H1 (cell line): ENCODE measurements around the gene SRI. TPM values are rescaled to one million over a fixed set of nuclear protein-coding genes. Genes with fewer than 3 reads are reported as not detected.

Experiments used
- CTCF ChIA-PET: fragments of 300-600 bp; sonication (Branson Sonifier 250); formaldehyde crosslinking; loops from one replicate; lab custom pipeline; 2021; ENCODE audit not compliant: partially characterized antibody; lab: Charles Lee
- POLR2A ChIA-PET: fragments of 300-600 bp; sonication (Branson Sonifier 250); formaldehyde crosslinking; loops from one replicate; lab custom pipeline; 2021; ENCODE audit warnings: inconsistent platforms; ENCODE audit not compliant: partially characterized antibody; lab: Charles Lee
- DNase-seq, 2 experiments: peaks; one replicate each; pipeline versions ENCODE4 v3.0.0 to v3.0.0-alpha.2; 2010 to 2022; ENCODE audit warnings: low spot score in 2 of 2, low read depth in 1 of 2, mixed read lengths in 1 of 2
- FAIRE-seq: peaks from 2 replicates; lab custom pipeline; 2011; peaks lifted over from hg19 to GRCh38; lab: Jason Lieb, UNC
- H2AFZ ChIP-seq: 2 replicates; pipeline ENCODE4 v1.8.1; 2012; ENCODE audit warnings: low read length, inconsistent platforms
- H2AK5ac ChIP-seq: 2 replicates; pipeline ENCODE4 v1.6.1; 2013; ENCODE audit warnings: low read depth, low read length
- H2BK120ac ChIP-seq: replicated peaks from 2 replicates; pipeline ENCODE3; 2013; ENCODE audit warnings: low read depth, low read length, inconsistent platforms
- H2BK12ac ChIP-seq: 2 replicates; pipeline ENCODE4 v1.6.1; 2013; ENCODE audit warnings: low read depth, low read length
- H2BK15ac ChIP-seq: 2 replicates; pipeline ENCODE4 v1.6.1; 2013; ENCODE audit warnings: low read length
- H2BK20ac ChIP-seq: 2 replicates; pipeline ENCODE4 v1.6.1; 2013; ENCODE audit warnings: low read length
- H2BK5ac ChIP-seq: 2 replicates; pipeline ENCODE4 v1.6.1; 2013; ENCODE audit warnings: low read depth, low read length
- H3K14ac ChIP-seq: 2 replicates; pipeline ENCODE4 v1.6.1; 2013; ENCODE audit warnings: inconsistent platforms; ENCODE audit not compliant: insufficient read length
- H3K18ac ChIP-seq: 2 replicates; pipeline ENCODE4 v1.6.1; 2013; ENCODE audit warnings: low read length; ENCODE audit errors: extremely low read depth
- H3K23ac ChIP-seq: 2 replicates; pipeline ENCODE4 v1.6.1; 2013; ENCODE audit warnings: inconsistent platforms; ENCODE audit not compliant: insufficient read length
- H3K23me2 ChIP-seq: 2 replicates; pipeline ENCODE4 v1.6.1; 2013; ENCODE audit warnings: low read depth, low read length
- H3K27ac ChIP-seq: 2 replicates; pipeline ENCODE4 v1.6.1; 2011; ENCODE audit warnings: low read depth, low read length, inconsistent platforms
- H3K27me3 ChIP-seq, 4 experiments: replicated peaks in 1 of 4; 1 replicate in 1 of 4; 2 replicates in 3 of 4; pipeline versions ENCODE4 v1.6.1 to v1.8.1; 2011 to 2013; ENCODE audit warnings: low read length in 3 of 4, mild to moderate bottlenecking in 3 of 4, inconsistent platforms in 2 of 4, mixed read lengths in 2 of 4, moderate library complexity in 1 of 4; ENCODE audit not compliant: control insufficient read depth in 3 of 4, insufficient read depth in 3 of 4; ENCODE audit errors: extremely low read depth in 1 of 4
- H3K36me3 ChIP-seq, 4 experiments: 2 replicates each; pipeline versions ENCODE4 v1.6.1 to v1.8.1; 2011 to 2013; ENCODE audit warnings: mild to moderate bottlenecking in 4 of 4, low read length in 3 of 4, moderate library complexity in 2 of 4, control low read depth in 1 of 4, inconsistent platforms in 1 of 4; ENCODE audit not compliant: insufficient read depth in 4 of 4, control insufficient read depth in 2 of 4
- H3K4ac ChIP-seq: replicated peaks from 2 replicates; pipeline ENCODE3; 2013; ENCODE audit warnings: low read length, low read depth, mixed read lengths, inconsistent platforms; ENCODE audit not compliant: insufficient read length
- H3K4me1 ChIP-seq, 4 experiments: replicated peaks in 1 of 4; 1 replicate in 1 of 4; 2 replicates in 3 of 4; pipeline versions ENCODE4 v1.6.1 to v1.8.1; 2011 to 2013; ENCODE audit warnings: low read length in 3 of 4, inconsistent platforms in 2 of 4, mixed read lengths in 1 of 4; ENCODE audit not compliant: insufficient read depth in 4 of 4, control insufficient read depth in 3 of 4
- H3K4me2 ChIP-seq, 2 experiments: 2 replicates each; pipeline versions ENCODE4 v1.6.1 to v1.8.1; 2011 to 2013; ENCODE audit warnings: low read depth in 2 of 2, low read length in 2 of 2, control low read depth in 1 of 2, inconsistent platforms in 1 of 2, mild to moderate bottlenecking in 1 of 2; ENCODE audit not compliant: insufficient read depth in 1 of 2
- H3K4me3 ChIP-seq, 4 experiments: fragments of 200-600, 300-600 bp in 1 of 4; sonication (generic), shearing (Covaris generic), sonication (Bioruptor Twin) in 1 of 4; 2 replicates each; pipeline versions ENCODE4 v1.5.1 to v1.8.1; 2011 to 2016; ENCODE audit warnings: low read length in 4 of 4, low read depth in 3 of 4, control low read depth in 2 of 4, inconsistent platforms in 2 of 4, mild to moderate bottlenecking in 2 of 4, mixed read lengths in 1 of 4, moderate library complexity in 1 of 4; ENCODE audit not compliant: insufficient read depth in 2 of 4; ENCODE audit errors: extremely low read depth in 1 of 4
- H3K56ac ChIP-seq: replicated peaks from 2 replicates; pipeline ENCODE3; 2013; ENCODE audit warnings: low read depth, mild to moderate bottlenecking, mixed read lengths, low read length, inconsistent platforms; ENCODE audit not compliant: insufficient read length
- H3K79me1 ChIP-seq: 2 replicates; pipeline ENCODE4 v1.6.1; 2013; ENCODE audit warnings: low read depth, low read length, control low read depth
- H3K79me2 ChIP-seq, 2 experiments: 2 replicates each; pipeline versions ENCODE4 v1.6.1 to v1.8.1; 2012 to 2013; ENCODE audit warnings: low read length in 2 of 2, mild to moderate bottlenecking in 2 of 2, inconsistent platforms in 1 of 2; ENCODE audit not compliant: insufficient read depth in 2 of 2, control insufficient read depth in 1 of 2
- H3K9ac ChIP-seq, 4 experiments: replicated peaks in 1 of 4; 1 replicate in 1 of 4; 2 replicates in 3 of 4; pipeline versions ENCODE4 v1.6.1 to v1.8.1; 2011 to 2013; ENCODE audit warnings: low read depth in 3 of 4, low read length in 3 of 4, control low read depth in 2 of 4, mild to moderate bottlenecking in 2 of 4, moderate library complexity in 2 of 4, inconsistent platforms in 1 of 4; ENCODE audit errors: extremely low read depth in 1 of 4
- H3K9me3 ChIP-seq, 2 experiments: 2 replicates each; pipeline versions ENCODE4 v1.6.1 to v1.8.1; 2012 to 2013; ENCODE audit warnings: mild to moderate bottlenecking in 2 of 2, moderate library complexity in 2 of 2, control low read depth in 1 of 2, inconsistent platforms in 1 of 2, low read depth in 1 of 2, low read length in 1 of 2, mixed read lengths in 1 of 2; ENCODE audit not compliant: insufficient read depth in 2 of 2
- H4K20me1 ChIP-seq, 2 experiments: replicated peaks in 1 of 2; 2 replicates each; pipeline versions ENCODE3 to v1.8.1; 2011 to 2013; ENCODE audit warnings: inconsistent platforms in 2 of 2, low read length in 2 of 2, mild to moderate bottlenecking in 1 of 2; ENCODE audit not compliant: insufficient read depth in 2 of 2, control insufficient read depth in 1 of 2
- H4K5ac ChIP-seq: 2 replicates; pipeline ENCODE4 v1.6.1; 2013; ENCODE audit warnings: low read length, low read depth, mixed read lengths, inconsistent platforms; ENCODE audit not compliant: insufficient read length
- H4K8ac ChIP-seq: 2 replicates; pipeline ENCODE4 v1.8.0; 2013; ENCODE audit warnings: mild to moderate bottlenecking, moderate library complexity, low read length, inconsistent platforms; ENCODE audit not compliant: insufficient read depth; ENCODE audit errors: extremely low read depth
- H4K91ac ChIP-seq: replicated peaks from 2 replicates; pipeline ENCODE3; 2013; ENCODE audit warnings: low read length, mixed read lengths, inconsistent platforms; ENCODE audit not compliant: insufficient read length
- RBBP5 ChIP-seq: IDR thresholded peaks from 2 replicates; pipeline ENCODE4 v1.7.1; 2012; ENCODE audit warnings: low read depth, mild to moderate bottlenecking, inconsistent platforms, low read length, moderate library complexity, borderline replicate concordance
- TEAD4 ChIP-seq: IDR thresholded peaks from 2 replicates; pipeline ENCODE4 v1.6.1; 2012; ENCODE audit warnings: low read depth, low read length, inconsistent platforms, mixed read lengths
- WGBS, 2 experiments: shearing (Covaris generic) in 1 of 2; methylation state at CpG; one replicate each; pipeline versions ENCODE4 v1.1.6 to v1.1.7; 2013 to 2015; ENCODE audit warnings: low lambda C conversion rate in 2 of 2, mixed read lengths in 2 of 2, inconsistent platforms in 1 of 2, low coverage in 1 of 2, missing lambda C conversion rate in 1 of 2; ENCODE audit not compliant: insufficient replicate concordance in 2 of 2, insufficient coverage in 1 of 2, insufficient read length in 1 of 2; ENCODE audit errors: extremely low coverage in 1 of 2, missing lambda C conversion rate in 1 of 2; 5-methylcytosine and 5-hydroxymethylcytosine counted together
- long read RNA-seq, 2 experiments: library from RNA in 1 of 2; library from capped mRNA in 1 of 2; stranded (forward); transcript quantifications; one replicate each; pipeline ENCODE4 v2.0.0, GENCODE V29; 2021; ENCODE audit warnings: inconsistent platforms in 1 of 2
- polyA minus RNA-seq, 3 experiments: library from RNA; depleted of rRNA, polyadenylated mRNA; stranded (reverse); fragments of >200 nt; gene quantifications; 1 replicate in 2 of 3; 2 replicates in 1 of 3; pipeline ENCODE4 v1.2.3, GENCODE V29; 2011
- polyA plus RNA-seq, 7 experiments: library from polyadenylated mRNA; depleted of rRNA in 3 of 7; stranded (reverse) in 5 of 7; unstranded in 2 of 7; fragments of >200 nt in 5 of 7; fragments of 200-250 nt in 2 of 7; gene quantifications; 1 replicate in 5 of 7; 2 replicates in 1 of 7; 4 replicates in 1 of 7; pipeline versions ENCODE4 v1.2.1 to v1.2.3, GENCODE V29; 2011 to 2013; ENCODE audit warnings: missing spikeins in 2 of 7, mixed read lengths in 2 of 7
- total RNA-seq: library from RNA; stranded (reverse); fragmentation: NEBNext Ultra II Directional; extraction: Animal tissue kit (Norgen Biotek cat#: 25700); gene quantifications from 2 replicates; pipeline ENCODE4 v1.2.1, GENCODE V29; 2021
- TF ChIP-seq, protein P1 (sequence below), 3 experiments: IDR thresholded peaks; 1 replicate in 2 of 3; 2 replicates in 1 of 3; pipeline versions ENCODE4 v1.5.1 to v1.6.1; 2011; ENCODE audit warnings: low read length in 3 of 3, mild to moderate bottlenecking in 3 of 3, inconsistent platforms in 2 of 3, low read depth in 1 of 3, moderate library complexity in 1 of 3; ENCODE audit not compliant: insufficient read depth in 1 of 3; ENCODE audit errors: control extremely low read depth in 1 of 3

Gene SRI, protein sequence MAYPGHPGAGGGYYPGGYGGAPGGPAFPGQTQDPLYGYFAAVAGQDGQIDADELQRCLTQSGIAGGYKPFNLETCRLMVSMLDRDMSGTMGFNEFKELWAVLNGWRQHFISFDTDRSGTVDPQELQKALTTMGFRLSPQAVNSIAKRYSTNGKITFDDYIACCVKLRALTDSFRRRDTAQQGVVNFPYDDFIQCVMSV
- total RNA-seq (168 and 170 TPM in 2 replicates), polyA plus RNA-seq (2011; rRNA removed) (64.8 and 118 TPM in 2 replicates), polyA minus RNA-seq (2011; rRNA and poly(A)+ RNA removed) (72.3 and 82.0 TPM in 2 replicates)
- 103 TPM for polyA plus RNA-seq (2011; cell fraction: cytosol; rRNA removed)
- polyA plus RNA-seq (2011; cell fraction: nucleus; rRNA removed): 83.2 TPM
- 201 to 235 TPM (median 212 TPM) in 4 replicates for polyA plus RNA-seq (2012, experiment 1 of 2)
- 83.4 TPM for polyA plus RNA-seq (2012, experiment 2 of 2)
- 129 TPM for polyA plus RNA-seq (2013, experiment 1 of 2)
- 133 TPM for polyA plus RNA-seq (2013, experiment 2 of 2)
- 46.0 TPM for polyA minus RNA-seq (2011; cell fraction: cytosol; rRNA and poly(A)+ RNA removed)
- 31.3 TPM for polyA minus RNA-seq (2011; cell fraction: nucleus; rRNA and poly(A)+ RNA removed)
- long read RNA-seq, experiment 1, transcript SRI-201 (8 exons, 2,010 nt): major isoform, 105 of 152 reads
- long read RNA-seq, experiment 1, partial matches to known transcripts: 18 of 152 reads
- long read RNA-seq, experiment 1, other reads (novel, unspliced or antisense): 25 of 152 reads
- long read RNA-seq, experiment 2, transcript SRI-201 (8 exons, 2,010 nt): major isoform, 96 of 105 reads
- long read RNA-seq, experiment 2, partial matches to known transcripts: 3 of 105 reads
- long read RNA-seq, experiment 2, other reads (novel, unspliced or antisense): 4 of 105 reads

DNA sequence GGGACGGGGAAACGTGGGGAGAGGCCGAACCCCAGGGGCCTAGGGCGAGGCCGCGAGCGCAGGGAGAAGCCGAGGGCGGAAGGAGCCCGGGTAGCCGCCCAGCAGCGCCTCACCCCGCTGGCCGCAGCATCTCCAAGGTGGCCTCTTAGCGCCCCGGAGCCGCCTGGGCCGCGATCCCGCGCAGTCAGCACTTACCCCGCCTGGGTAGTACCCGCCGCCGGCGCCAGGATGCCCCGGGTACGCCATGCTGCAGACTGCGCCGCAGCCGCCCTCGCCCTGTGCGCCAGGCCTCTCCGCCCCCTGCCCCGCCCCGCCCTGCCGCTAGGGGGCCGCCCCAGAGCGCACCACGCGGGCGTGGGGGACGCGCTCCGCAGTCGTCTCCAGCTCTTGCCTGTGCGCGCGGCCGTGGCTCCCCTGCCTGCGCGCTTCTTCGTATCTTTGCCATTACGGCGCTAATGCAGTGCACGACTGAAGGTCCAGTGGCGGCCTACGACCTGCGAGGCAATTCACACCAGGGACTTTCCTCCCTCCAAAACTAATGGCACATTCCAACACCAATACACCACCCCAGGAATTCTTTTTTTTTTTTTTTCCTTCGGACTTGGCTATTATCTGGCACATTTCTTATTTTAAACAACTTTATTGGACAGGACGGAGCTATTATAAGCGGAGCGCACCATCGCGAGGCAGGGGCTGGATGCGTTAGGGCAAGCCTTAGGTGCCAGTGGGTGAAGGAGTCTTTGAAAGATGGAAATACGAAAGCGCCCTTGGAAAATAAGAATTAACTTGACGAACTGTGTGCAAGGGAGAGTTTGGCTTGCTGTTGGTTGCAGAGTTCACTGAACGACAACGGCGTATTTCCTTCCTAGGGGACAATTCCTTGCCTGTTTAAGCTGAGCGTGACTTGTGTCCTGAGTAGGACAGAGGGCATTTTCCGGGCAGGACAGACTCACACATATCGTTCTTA lies at the start of gene SRI:
Gene SRI (minus strand): TSS at position 258 of the 967 bp plus-strand sequence. CDS start 12 bp downstream, at position 246.
- Histone ChIP-seq H3K9me3 (no peaks in the 10 kb centered on the region), H3K56ac (no peak within 1 kb of the TSS), H3K23me2 (peaks cover 10% of the 10 kb centered on the region), H3K23ac (no peak within 1 kb of the TSS), H3K4ac (peak within 1 kb of the TSS; percentile 25), H2BK5ac (peak within 1 kb of the TSS; percentile 99), H3K27ac (peak within 1 kb of the TSS; percentile 96), H3K9ac (peak within 1 kb of the TSS; percentile 88 to 97 (median 96)), H3K4me3 (peak within 1 kb of the TSS; percentile 73 to 82 (median 78)), H3K27me3 (no peaks in the 10 kb centered on the region), H3K14ac (no peak within 1 kb of the TSS), H4K5ac (peak within 1 kb of the TSS; percentile 76), H4K8ac (peak within 1 kb of the TSS; percentile 99; the same call in 1 of the 2 replicates), H2BK20ac (peak within 1 kb of the TSS; percentile 98; the same call in 1 of the 2 replicates), H2BK120ac (peak within 1 kb of the TSS; percentile 85), H3K36me3 (peaks cover 0 to 9% (median 0%) of the 10 kb centered on the region in 4 experiments; a peak in 2 of 8 replicates), H3K79me1 (no peaks in the 10 kb centered on the region; the same call in 1 of the 2 replicates), H3K4me2 (peak within 1 kb of the TSS; percentile 84), H2BK12ac (peak within 1 kb of the TSS; percentile 100), H3K79me2 (peaks cover 0 to 24% of the 10 kb centered on the region in 2 experiments; a peak in 2 of 4 replicates), H4K20me1 (peaks cover 3 to 6% of the 10 kb centered on the region in 2 experiments), H2AFZ (peak within 1 kb of the TSS; percentile 96), H2AK5ac (0 out of 2 replicates have a peak within 1 kb of the TSS, but pooled peaks have one; percentile 6), H3K4me1 (peaks cover 3 to 15% (median 8%) of the 10 kb centered on the region in 4 experiments), H4K91ac (peak within 1 kb of the TSS; percentile 99), H3K18ac (peak within 1 kb of the TSS; percentile 99), H2BK15ac (no peak within 1 kb of the TSS)
- ChIA-PET POLR2A (interaction anchor here (1.3 kb wide), 1 partner anchor 8 kb away, joined by 4 read pairs; no protein-coding TSS in a partner anchor), CTCF (interaction anchor here (0.7 to 1.9 kb wide), 9 partner anchors 11 to 767 kb away, joined by 3 to 6 read pairs (median 3); no protein-coding TSS in a partner anchor)
- peak; percentile 41 to 91 for DNase-seq
- WGBS, 2 experiments: 5% methylated on average over 42 of the region's 75 CpGs; no CpG with 5 or more reads in 1 of the 2 experiments
- no peak for FAIRE-seq
- peak; percentile 68 for TF ChIP-seq RBBP5
- peak; percentile 3; the same call in 1 of the 2 replicates for TF ChIP-seq TEAD4
- TF ChIP-seq, protein P1, sequence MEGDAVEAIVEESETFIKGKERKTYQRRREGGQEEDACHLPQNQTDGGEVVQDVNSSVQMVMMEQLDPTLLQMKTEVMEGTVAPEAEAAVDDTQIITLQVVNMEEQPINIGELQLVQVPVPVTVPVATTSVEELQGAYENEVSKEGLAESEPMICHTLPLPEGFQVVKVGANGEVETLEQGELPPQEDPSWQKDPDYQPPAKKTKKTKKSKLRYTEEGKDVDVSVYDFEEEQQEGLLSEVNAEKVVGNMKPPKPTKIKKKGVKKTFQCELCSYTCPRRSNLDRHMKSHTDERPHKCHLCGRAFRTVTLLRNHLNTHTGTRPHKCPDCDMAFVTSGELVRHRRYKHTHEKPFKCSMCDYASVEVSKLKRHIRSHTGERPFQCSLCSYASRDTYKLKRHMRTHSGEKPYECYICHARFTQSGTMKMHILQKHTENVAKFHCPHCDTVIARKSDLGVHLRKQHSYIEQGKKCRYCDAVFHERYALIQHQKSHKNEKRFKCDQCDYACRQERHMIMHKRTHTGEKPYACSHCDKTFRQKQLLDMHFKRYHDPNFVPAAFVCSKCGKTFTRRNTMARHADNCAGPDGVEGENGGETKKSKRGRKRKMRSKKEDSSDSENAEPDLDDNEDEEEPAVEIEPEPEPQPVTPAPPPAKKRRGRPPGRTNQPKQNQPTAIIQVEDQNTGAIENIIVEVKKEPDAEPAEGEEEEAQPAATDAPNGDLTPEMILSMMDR (IDR thresholded peaks at IDR 0.05; ENCODE audit: control extremely low read depth in 1 of 3, insufficient read depth in 1 of 3, low read depth in 1 of 3, low read length in 3 of 3): peak; percentile 62 to 74 (median 63)
